Fibroblast of the aortic adventitia (primary cell): Measurements from ENCODE around the gene AGAP4. TPM values are rescaled to one million over a fixed set of nuclear protein-coding genes. Genes with fewer than 3 reads are reported as not detected.
"Not testable (repeated sequence)": the region's sequence is repeated elsewhere in the genome, so short reads cannot be mapped to it uniquely, and the experiment has no call there.

Source experiments
- DNase-seq: peaks from one replicate; pipeline ENCODE4 v3.0.0-alpha.2; 2010; ENCODE audit warnings: low read depth
- H3K4me3 ChIP-seq: 2 replicates; pipeline ENCODE4 v1.5.1; 2011; ENCODE audit warnings: low read depth, mild to moderate bottlenecking, control low read depth, low read length, moderate library complexity
- CTCF ChIP-seq: IDR thresholded peaks from 2 replicates; pipeline ENCODE4 v1.5.1; 2011; ENCODE audit warnings: mild to moderate bottlenecking, low read length, control low read depth, inconsistent platforms; ENCODE audit not compliant: insufficient read depth
- total RNA-seq: library from RNA; depleted of rRNA; stranded (reverse); fragments of >200 nt; gene quantifications from 2 replicates; pipeline ENCODE4 v1.2.3, GENCODE V29; 2012; ENCODE audit warnings: low replicate concordance

AGAP4 gene
- total RNA-seq, 1 donor, result 3.5 TPM

- DNase-seq, result no peak
- no peak for TF ChIP-seq CTCF
- no peak overlapping the region for H3K4me3 ChIP-seq
These were observed 30.0 kb downstream of the AGAP4 start for GRCh38 chr10:45817130-45817859.

GRCh38 chr10:45814146-45814545 lies 33.2 kb downstream of the AGAP4 start:
- DNase-seq, H3K4me3 ChIP-seq: not testable (repeated sequence)

- H3K4me3 ChIP-seq, DNase-seq: not testable (repeated sequence)
These were observed 34.3 kb downstream of the AGAP4 start for GRCh38 chr10:45812959-45813358.

GRCh38 chr10:45811075-45811474 lies 36.2 kb downstream of the AGAP4 start:
- no peak overlapping the region for H3K4me3 ChIP-seq
- DNase-seq, result no peak
- TF ChIP-seq CTCF, result no peak

- peak; percentile 47 for TF ChIP-seq CTCF
- no peak overlapping the region for H3K4me3 ChIP-seq
- DNase-seq, result peak; percentile 67
These were observed 37.5 kb downstream of the AGAP4 start for GRCh38 chr10:45809837-45810236.

- H3K4me3 ChIP-seq, DNase-seq: not testable (repeated sequence)
These were observed 42.3 kb downstream of the AGAP4 start for GRCh38 chr10:45804996-45805395.

- not testable (repeated sequence) for H3K4me3 ChIP-seq
- DNase-seq, result peak; percentile 11
These were observed 44.0 kb downstream of the AGAP4 start for GRCh38 chr10:45803060-45804010.

- H3K4me3 ChIP-seq, DNase-seq: not testable (repeated sequence)
These were observed 52.5 kb downstream of the AGAP4 start for GRCh38 chr10:45794761-45795160.

- DNase-seq, H3K4me3 ChIP-seq: not testable (repeated sequence)
These were observed 56.4 kb downstream of the AGAP4 start for GRCh38 chr10:45790694-45791426.

- DNase-seq, H3K4me3 ChIP-seq: not testable (repeated sequence)
These were observed 57.3 kb downstream of the AGAP4 start for GRCh38 chr10:45789991-45790390.

GRCh38 chr10:45787212-45787741 lies 60.0 kb downstream of the AGAP4 start:
- not testable (repeated sequence) for DNase-seq, H3K4me3 ChIP-seq

- not testable (repeated sequence) for DNase-seq
These were observed 61.1 kb downstream of the AGAP4 start for GRCh38 chr10:45786217-45786616.

More at GRCh38 chr10:45786217-45786616, 61.1 kb downstream of the AGAP4 start:
- H3K4me3 ChIP-seq, result not testable (repeated sequence)
